Spleen (tissue), 11 donors: ENCODE data around the gene ZNF264. TPM values are rescaled to one million over a fixed set of nuclear protein-coding genes. Genes with fewer than 3 reads are reported as not detected.
"Not testable (repeated sequence)": the region's sequence is repeated elsewhere in the genome, so short reads cannot be mapped to it uniquely, and the experiment has no call there.

Experiments
- DNase-seq: peaks from one replicate; pipeline ENCODE4 v3.0.0-alpha.2; 2020
- H3K27ac ChIP-seq, 8 donors: fragments of 200-600 bp; sonication (generic) in 7 of 8; 1 replicate in 4 of 8; 2 replicates in 4 of 8; pipeline versions ENCODE4 v1.5.0 to v1.8.0; 2016 to 2021; ENCODE audit warnings: inconsistent platforms in 4 of 8, mild to moderate bottlenecking in 4 of 8, moderate library complexity in 1 of 8
- H3K27me3 ChIP-seq, 7 donors: fragments of 200-600 bp; sonication (generic) in 6 of 7; replicated peaks in 1 of 7; 1 replicate in 4 of 7; 2 replicates in 3 of 7; pipeline versions ENCODE4 v1.5.0 to v1.8.0; 2016 to 2021; ENCODE audit warnings: inconsistent platforms in 3 of 7, mild to moderate bottlenecking in 1 of 7
- H3K36me3 ChIP-seq, 6 donors: fragments of 200-600 bp; sonication (generic) in 5 of 6; 1 replicate in 4 of 6; 2 replicates in 2 of 6; pipeline versions ENCODE4 v1.5.0 to v1.8.0; 2016 to 2021; ENCODE audit warnings: inconsistent platforms in 2 of 6
- H3K4me1 ChIP-seq, 6 donors: fragments of 200-600 bp; sonication (generic) in 5 of 6; 1 replicate in 3 of 6; 2 replicates in 3 of 6; pipeline versions ENCODE4 v1.5.0 to v1.8.0; 2016 to 2021; ENCODE audit warnings: inconsistent platforms in 3 of 6
- H3K4me3 ChIP-seq, 8 donors: fragments of 200-600 bp; sonication (generic) in 7 of 8; 1 replicate in 4 of 8; 2 replicates in 4 of 8; pipeline versions ENCODE4 v1.5.0 to v1.8.0; 2016 to 2021; ENCODE audit warnings: inconsistent platforms in 4 of 8, mild to moderate bottlenecking in 4 of 8, moderate library complexity in 2 of 8
- H3K9me3 ChIP-seq, 8 donors: fragments of 200-600 bp; sonication (generic) in 7 of 8; 1 replicate in 4 of 8; 2 replicates in 4 of 8; pipeline versions ENCODE4 v1.5.0 to v1.8.0; 2016 to 2021; ENCODE audit warnings: inconsistent platforms in 4 of 8
- POLR2A ChIP-seq, 3 donors: fragments of 450-650 bp; IDR thresholded peaks; one replicate each; pipeline ENCODE4 v1.5.1; 2017; ENCODE audit warnings: antibody characterized with exemption in 3 of 3, mild to moderate bottlenecking in 1 of 3
- POLR2AphosphoS5 ChIP-seq, 3 donors: sonication (generic); formaldehyde crosslinking; IDR thresholded peaks; one replicate each; pipeline ENCODE4 v1.5.1; 2017; ENCODE audit warnings: antibody characterized with exemption in 3 of 3
- WGBS, 5 donors: extraction: QIAGEN DNeasy Blood & Tissue Kit in 3 of 5; methylation state at CpG; one replicate each; pipeline versions ENCODE4 v1.1.5 to v1.1.7; 2013 to 2018; 5-methylcytosine and 5-hydroxymethylcytosine counted together
- intact Hi-C: fragments of 100-400 bp; cut with DNase I; formaldehyde crosslinking; loops from one replicate; pipeline ENCODE4 v1.15.0; 2023; ENCODE audit warnings: low total_unique reads
- polyA plus RNA-seq, 3 donors: library from polyadenylated mRNA; stranded (reverse); fragments of 200-250 nt; gene quantifications; one replicate each; pipeline ENCODE4 v1.2.1, GENCODE V29; 2013
- total RNA-seq, 7 donors: library from RNA; depleted of rRNA in 3 of 7; stranded (reverse); fragments of >200 nt in 3 of 7; fragmentation: NEBNext Ultra II Directional in 4 of 7; extraction: Animal tissue kit (Norgen Biotek cat#: 25700) in 4 of 7; gene quantifications; one replicate each; pipeline versions ENCODE4 v1.1.0 to v1.2.1, GENCODE V29; 2016 to 2021
- TF ChIP-seq, protein P1 (sequence below), 11 experiments: fragments of 200-600 bp in 7 of 11; fragments of 450-650 bp in 4 of 11; sonication (generic) in 4 of 11; IDR thresholded peaks in 8 of 11; conservative IDR thresholded peaks in 3 of 11; 1 replicate in 7 of 11; 2 replicates in 4 of 11; pipeline versions ENCODE4 v1.4.0 to v1.8.0; 2016 to 2021; ENCODE audit warnings: antibody characterized with exemption in 11 of 11, inconsistent platforms in 4 of 11, mild to moderate bottlenecking in 1 of 11
- donor health status: healthy with polysubstance abuse.
- donor health status: DM: no; HTN: no; CAD: no; lungs with moderate emphysema.
- donor health status: DM: no; HTN: no; CAD: no.
- donor health status: Bipolar disorder and iron deficiency.
- donor health status: healthy.
- donor health status: DM: no; HTN: no; CAD: no.
- donor health status: DM: yes; HTN: yes; CAD: no.

ZNF264 gene
- total and polyA plus RNA-seq, 10 donors, result 3.8 to 68.9 (median 54.3) TPM

- Histone ChIP-seq H3K4me3 (peak overlapping the region; percentile 82 to 100 (median 95)), H3K4me1 (peaks cover 14 to 35% (median 29%) of the 10 kb centered on the region in 6 donors), H3K27ac (peak overlapping the region; percentile 86 to 93 (median 90)), H3K9me3 (peaks cover 0 to 38% (median 22%) of the 10 kb centered on the region in 8 donors), H3K36me3 (peaks cover 0 to 46% (median 36%) of the 10 kb centered on the region in 6 donors), H3K27me3 (no peaks in the 10 kb centered on the region)
- no peak for DNase-seq
- TF ChIP-seq, protein P1, sequence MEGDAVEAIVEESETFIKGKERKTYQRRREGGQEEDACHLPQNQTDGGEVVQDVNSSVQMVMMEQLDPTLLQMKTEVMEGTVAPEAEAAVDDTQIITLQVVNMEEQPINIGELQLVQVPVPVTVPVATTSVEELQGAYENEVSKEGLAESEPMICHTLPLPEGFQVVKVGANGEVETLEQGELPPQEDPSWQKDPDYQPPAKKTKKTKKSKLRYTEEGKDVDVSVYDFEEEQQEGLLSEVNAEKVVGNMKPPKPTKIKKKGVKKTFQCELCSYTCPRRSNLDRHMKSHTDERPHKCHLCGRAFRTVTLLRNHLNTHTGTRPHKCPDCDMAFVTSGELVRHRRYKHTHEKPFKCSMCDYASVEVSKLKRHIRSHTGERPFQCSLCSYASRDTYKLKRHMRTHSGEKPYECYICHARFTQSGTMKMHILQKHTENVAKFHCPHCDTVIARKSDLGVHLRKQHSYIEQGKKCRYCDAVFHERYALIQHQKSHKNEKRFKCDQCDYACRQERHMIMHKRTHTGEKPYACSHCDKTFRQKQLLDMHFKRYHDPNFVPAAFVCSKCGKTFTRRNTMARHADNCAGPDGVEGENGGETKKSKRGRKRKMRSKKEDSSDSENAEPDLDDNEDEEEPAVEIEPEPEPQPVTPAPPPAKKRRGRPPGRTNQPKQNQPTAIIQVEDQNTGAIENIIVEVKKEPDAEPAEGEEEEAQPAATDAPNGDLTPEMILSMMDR (IDR thresholded peaks at IDR 0.05 in 8 of 11, conservative IDR thresholded peaks at IDR 0.05 in 3 of 11), result no peak
- TF ChIP-seq POLR2AphosphoS5 (IDR thresholded peaks at IDR 0.05) (no peak), POLR2A (IDR thresholded peaks at IDR 0.05) (no peak)
- intact Hi-C loops, result no loop called here
- WGBS, 5 donors, result 13 to 29% (median 17%) methylated on average over 7 to 9 of the region's 9 CpGs
These were observed 749 bp downstream of the ZNF264 start for GRCh38 chr19:57192077-57192420.

DNA sequence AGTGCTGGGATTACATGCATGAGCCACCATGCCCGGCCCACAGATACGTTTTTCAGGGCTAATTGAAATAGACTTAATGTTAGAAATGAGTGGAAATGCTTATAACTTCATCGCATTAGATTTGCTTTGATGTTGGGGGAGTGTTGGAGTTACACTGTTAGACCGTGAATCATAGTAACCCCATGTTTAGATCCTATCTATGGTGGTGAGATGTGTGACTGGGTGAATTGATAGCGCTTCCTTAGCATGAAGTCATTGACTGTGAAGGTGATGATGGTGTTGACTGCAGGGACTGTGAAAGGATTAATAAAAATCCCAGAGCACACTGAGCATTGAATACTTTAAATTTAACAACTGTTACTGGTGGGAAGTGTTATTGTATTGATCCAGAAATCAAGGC lies 1.7 kb downstream of the ZNF264 start:
- intact Hi-C loops, result no loop called here
- WGBS, 5 donors, result 87 to 96% (median 90%) methylated on average over 5 of the region's 5 CpGs
- peak overlapping the region in 5 of 8 donors; percentile 82 to 100 (median 96) for H3K4me3 ChIP-seq

DNA sequence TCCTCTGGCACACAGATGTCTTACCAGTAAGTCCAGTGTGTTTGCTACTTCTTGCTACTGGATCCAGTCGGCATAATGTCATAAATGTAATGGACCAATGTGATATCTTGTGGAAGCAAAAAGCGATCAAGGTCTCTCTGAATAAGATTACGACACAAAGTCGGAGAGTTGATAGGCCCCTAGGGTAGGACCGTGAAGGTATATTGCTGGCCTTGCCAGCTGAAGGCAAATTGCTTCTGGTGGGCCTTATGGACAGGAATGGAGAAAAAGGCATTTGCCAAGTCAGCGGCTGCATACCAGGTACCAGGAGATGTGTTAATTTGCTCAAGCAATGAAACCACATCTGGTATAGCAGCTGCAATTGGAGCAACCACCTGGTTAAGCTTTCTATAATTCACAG lies 6.6 kb downstream of the ZNF264 start:
- H3K27ac ChIP-seq, intact Hi-C loops, H3K9me3 ChIP-seq, DNase-seq, H3K4me3 ChIP-seq, H3K27me3 ChIP-seq: not testable (repeated sequence)
- H3K36me3 ChIP-seq, result peaks cover 3 to 100% (median 70%) of the 10 kb centered on the region in 6 donors
- peaks cover 6 to 23% (median 12%) of the 10 kb centered on the region in 6 donors for H3K4me1 ChIP-seq
- 95 to 99% (median 96%) methylated on average over 6 of the region's 6 CpGs for WGBS, 5 donors

More for the DNA sequence above, 1.7 kb downstream of the ZNF264 start:
- peaks cover 0 to 30% (median 12%) of the 10 kb centered on the region in 8 donors for H3K9me3 ChIP-seq
- no peak for TF ChIP-seq POLR2A (IDR thresholded peaks at IDR 0.05)
- TF ChIP-seq, protein P1 (IDR thresholded peaks at IDR 0.05 in 8 of 11, conservative IDR thresholded peaks at IDR 0.05 in 3 of 11), result no peak
- no peak for TF ChIP-seq POLR2AphosphoS5 (IDR thresholded peaks at IDR 0.05)
- no peak overlapping the region for H3K27ac ChIP-seq
- H3K4me1 ChIP-seq, result peaks cover 14 to 35% (median 29%) of the 10 kb centered on the region in 6 donors
- H3K36me3 ChIP-seq, result peaks cover 0 to 55% (median 44%) of the 10 kb centered on the region in 6 donors
- no peak for DNase-seq
- no peaks in the 10 kb centered on the region for H3K27me3 ChIP-seq

- intact Hi-C loops, result no loop called here
- H3K4me3 ChIP-seq, result no peak overlapping the region
- H3K27ac ChIP-seq, result no peak overlapping the region
- peaks cover 3 to 98% (median 58%) of the 10 kb centered on the region in 6 donors for H3K36me3 ChIP-seq
- peaks cover 0 to 12% (median 0%) of the 10 kb centered on the region in 8 donors for H3K9me3 ChIP-seq
- H3K4me1 ChIP-seq, result peaks cover 0 to 21% (median 0%) of the 10 kb centered on the region in 6 donors
- no peaks in the 10 kb centered on the region for H3K27me3 ChIP-seq
- WGBS, 5 donors, result 89 to 92% (median 90%) methylated on average over 5 of the region's 5 CpGs
- DNase-seq, result no peak
- TF ChIP-seq POLR2A (IDR thresholded peaks at IDR 0.05), result no peak
- TF ChIP-seq POLR2AphosphoS5 (IDR thresholded peaks at IDR 0.05), result no peak
- TF ChIP-seq, protein P1 (IDR thresholded peaks at IDR 0.05 in 8 of 11, conservative IDR thresholded peaks at IDR 0.05 in 3 of 11), result no peak
These were observed 10.9 kb downstream of the ZNF264 start for GRCh38 chr19:57202160-57202559.
